NCI-H748 (cell line): ENCODE measurements around the gene ELFN1.
A peak's percentile ranks its signal among the peaks of the same experiment; 100 is the strongest.

Experiments used
- DNase-seq: peaks from one replicate; lab custom pipeline; 2025; ENCODE audit not compliant: unreplicated experiment; lab: John Stamatoyannopoulos, UW

ELFN1 gene

DNA sequence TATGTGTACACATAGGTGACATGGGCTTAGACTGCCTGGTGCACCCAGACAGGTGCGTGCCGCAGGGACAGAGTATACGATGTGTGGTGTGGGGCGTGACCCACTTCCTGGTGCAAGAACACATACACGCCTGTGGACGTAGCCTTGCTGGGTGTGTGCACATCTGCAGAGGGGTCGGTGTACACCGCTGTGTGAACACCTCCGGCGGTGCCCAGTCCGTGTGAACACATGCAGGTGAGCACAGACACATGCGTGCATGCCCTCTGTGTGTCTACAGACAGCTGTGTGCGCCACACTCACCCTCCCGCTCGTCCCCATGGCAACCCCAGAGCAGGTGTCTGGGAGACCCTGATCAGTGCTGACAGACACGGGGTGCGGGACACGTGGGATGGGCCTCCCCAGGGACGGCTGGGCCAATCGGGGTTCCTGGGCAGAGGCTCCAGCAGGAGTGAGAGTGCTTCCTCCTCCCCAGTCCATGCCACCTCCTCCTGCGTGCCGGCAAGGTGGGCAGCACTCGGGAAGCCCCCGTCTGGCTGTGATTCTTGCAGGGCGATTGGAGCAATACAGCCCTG is 23.4 kb downstream of the ELFN1 start:
- peak; percentile 69 for DNase-seq

- DNase-seq, result peak; percentile 55
Measured at GRCh38 chr7:1693991-1694524, 24.0 kb downstream of the ELFN1 start.

GRCh38 chr7:1694611-1695511 is 24.8 kb downstream of the ELFN1 start:
- no peak for DNase-seq

GRCh38 chr7:1695800-1696454 is 25.9 kb downstream of the ELFN1 start:
- no peak for DNase-seq

DNA sequence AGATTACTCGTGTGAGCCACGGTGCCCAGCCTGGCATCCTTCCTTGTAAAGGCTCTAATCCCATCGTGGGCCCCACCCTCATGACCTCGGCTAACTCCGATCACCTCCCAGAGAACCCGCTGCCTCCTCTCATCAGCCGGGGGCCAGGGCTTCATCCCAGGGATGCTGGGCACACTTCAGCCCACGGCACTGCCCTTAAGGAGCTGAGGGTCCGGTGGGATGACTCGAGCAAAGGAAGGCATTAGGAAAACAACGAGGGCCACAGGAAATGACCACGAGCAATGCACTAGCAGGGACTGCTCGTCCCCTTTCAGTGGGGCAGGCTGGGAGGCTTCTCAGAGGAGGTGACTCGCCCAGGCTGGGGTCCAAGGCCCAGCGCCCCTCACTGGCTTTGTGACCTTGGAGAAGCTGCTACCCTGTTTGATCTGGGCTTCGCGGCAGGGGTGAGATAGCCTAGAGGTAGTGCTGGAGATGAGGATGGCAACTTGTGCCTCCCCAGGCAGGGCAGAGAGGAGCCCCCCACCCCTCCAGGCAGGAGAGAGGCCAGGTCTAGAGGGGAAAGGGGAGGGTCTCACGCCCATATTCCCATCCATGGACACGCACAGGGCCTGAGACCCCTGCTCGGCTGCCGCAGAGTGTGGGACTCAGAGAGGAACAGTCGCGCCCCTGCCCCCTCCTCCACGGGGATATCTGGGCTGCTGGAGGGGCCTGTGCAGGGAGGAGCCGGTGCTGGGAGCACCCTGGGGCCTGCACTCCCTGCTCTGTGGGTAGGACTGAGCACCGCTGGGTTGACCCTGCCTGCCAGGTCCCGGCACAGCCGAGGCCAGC is 26.8 kb downstream of the ELFN1 start:
- no peak for DNase-seq

DNA sequence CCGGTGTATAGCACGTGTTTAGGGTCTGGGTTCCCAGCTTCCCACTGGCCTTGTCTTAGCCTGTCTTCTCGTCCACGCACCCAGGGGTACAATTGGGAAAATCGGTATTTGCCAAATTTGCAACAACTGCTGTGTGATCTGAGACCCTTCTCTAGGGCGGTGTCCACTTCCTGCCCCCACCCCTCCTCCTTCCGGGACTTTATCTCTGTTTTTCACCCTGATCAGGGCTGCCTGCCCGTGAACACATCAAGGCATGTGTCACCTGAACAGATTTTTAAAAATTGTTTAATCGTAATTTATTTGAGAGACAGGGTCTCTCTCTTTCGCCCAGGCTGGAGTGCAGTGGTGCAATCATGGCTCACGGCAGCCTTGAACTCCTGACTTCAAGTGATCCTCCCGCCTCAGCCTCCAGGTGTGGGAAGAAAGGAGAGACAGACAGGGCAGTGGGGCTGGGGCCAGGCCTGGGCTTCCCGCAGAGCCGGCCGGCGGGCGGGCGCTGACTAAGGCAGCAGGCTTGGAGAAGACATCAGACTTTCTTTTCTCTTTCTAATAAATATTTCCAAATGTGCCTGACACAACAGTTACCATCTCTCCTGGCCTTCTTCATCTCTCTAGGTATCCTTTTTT is 27.5 kb downstream of the ELFN1 start:
- no peak for DNase-seq

- DNase-seq, result no peak
Measured at GRCh38 chr7:1698201-1698600, 28.1 kb downstream of the ELFN1 start.

DNA sequence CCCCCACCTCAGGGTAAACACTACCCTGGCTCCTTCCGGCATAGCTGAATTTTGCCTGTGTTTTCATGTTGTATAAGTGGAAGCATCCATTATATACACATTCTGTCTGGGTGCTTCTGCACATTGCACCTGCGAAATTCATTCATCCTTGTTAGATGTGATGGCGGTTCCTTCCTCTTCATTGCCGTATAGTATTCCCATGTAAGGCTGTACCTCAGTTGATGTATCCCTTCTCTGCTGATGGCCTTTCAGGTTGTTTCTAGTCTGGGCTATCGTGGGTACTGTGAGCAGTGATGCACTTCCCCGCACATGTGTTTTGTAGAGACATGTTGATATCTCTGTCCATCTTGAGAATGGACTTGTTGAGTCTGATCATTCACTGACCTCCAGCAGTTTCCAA is 28.9 kb downstream of the ELFN1 start:
- no peak for DNase-seq

DNA sequence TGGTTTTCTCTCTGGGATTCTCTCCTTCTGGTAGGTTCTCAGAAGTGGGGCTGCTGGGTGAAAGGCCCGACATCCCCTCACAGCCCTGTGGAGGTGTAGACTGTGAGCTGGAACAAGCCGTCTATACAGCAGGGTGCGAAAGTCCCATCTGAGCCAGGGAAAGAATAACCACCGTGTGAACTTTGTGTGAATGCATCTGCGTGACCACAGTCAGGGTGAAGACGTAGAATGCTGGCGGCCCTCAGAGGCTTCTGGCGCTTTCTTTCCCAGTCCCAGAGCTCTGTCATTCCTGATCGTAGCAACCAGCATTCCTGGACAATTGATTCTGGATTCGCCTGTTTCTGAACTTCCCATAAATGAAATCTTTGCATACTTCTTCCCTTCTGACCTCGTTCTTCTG is 30.0 kb downstream of the ELFN1 start:
- no peak for DNase-seq

DNA sequence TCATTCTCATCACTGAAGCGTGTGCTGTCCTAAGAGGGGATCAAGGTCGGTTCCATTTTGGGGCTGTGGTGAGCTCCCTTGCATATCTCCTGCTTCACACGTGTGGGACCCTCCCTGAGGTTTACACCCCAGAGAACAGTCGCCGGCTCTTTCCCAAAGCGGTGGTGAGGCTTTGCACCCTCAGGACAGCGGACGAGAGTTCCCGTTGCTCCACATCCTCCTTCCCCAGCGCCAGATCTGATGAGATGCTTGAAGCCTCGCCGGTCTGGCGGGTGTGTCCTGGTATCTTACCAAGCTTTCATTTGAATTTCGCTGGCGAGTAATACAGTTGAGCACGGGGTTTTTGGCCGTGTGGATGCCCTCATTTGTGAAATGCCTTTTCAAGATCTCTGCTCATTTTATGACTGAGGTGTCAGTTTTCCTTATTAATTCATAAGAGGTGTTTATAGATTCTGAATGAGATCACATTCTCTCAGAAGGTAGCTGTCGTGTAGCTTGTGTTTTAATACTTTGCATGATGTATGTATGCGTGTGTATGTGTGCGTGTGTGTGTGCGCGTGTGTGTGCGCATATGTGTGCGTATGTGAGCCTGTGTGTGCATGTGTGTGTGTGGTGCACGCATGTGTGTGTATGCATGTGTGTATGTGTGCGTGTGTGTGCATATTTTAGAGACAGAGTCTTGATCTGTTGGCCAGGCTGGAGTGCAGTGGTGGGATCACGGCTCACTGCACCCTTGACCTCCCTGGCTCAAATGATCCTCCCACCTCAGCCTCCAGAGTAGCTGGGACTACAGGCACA is 30.7 kb downstream of the ELFN1 start:
- DNase-seq, result no peak

DNA sequence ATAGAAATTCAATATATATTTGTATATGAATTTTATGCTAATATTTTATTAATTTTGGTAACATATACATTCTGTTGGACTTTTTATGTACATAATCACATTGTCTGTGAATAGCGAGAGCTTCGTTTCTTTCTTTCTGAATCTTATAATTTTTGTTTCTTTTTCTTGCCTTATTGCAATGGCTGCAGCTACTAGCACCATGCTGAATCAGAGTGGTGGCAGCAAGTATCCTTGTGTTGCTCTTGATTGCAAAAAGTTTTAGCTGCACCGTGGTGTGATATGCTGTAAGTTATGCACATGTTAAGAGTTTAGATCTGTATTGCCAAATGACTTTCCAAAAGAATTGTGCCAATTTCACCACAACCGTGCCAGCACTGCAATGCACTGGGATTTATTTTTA is 32.6 kb downstream of the ELFN1 start:
- no peak for DNase-seq

- DNase-seq, result no peak
Measured at GRCh38 chr7:1703441-1703840, 33.4 kb downstream of the ELFN1 start.

GRCh38 chr7:1703871-1704810 is 34.1 kb downstream of the ELFN1 start:
- DNase-seq, result no peak

- no peak for DNase-seq
Measured at GRCh38 chr7:1704811-1705738, 35.0 kb downstream of the ELFN1 start.

- DNase-seq, result no peak
Measured at GRCh38 chr7:1705856-1706255, 35.8 kb downstream of the ELFN1 start.

DNA sequence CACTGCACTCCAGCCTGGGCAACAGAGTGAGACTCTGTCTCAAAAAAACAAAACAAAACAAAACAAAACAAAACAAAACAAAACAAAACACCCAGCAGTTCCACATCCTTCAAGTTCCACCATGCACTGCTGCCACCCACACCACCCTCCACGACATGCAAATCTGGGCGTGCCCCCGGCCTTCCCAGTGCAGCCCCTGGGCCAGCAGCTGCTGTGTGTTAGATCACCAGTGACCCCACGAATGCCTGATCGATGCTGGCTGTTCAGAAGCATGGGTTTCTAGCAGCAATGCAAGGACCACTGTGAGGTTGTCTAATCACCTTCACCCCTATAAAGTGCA is 36.3 kb downstream of the ELFN1 start:
- no peak for DNase-seq

- no peak for DNase-seq
Measured at GRCh38 chr7:1706721-1707613, 36.9 kb downstream of the ELFN1 start.
